Gastrocnemius medialis (tissue), 4 donors: ENCODE results near the gene NBPF15.
"Not testable (repeated sequence)": the region's sequence is repeated elsewhere in the genome, so short reads cannot be mapped to it uniquely, and the experiment has no call there.

Source experiments
- CTCF ChIP-seq, 5 experiments: fragments of 450-650 bp in 3 of 5; fragments of 200-600 bp in 2 of 5; sonication (generic) in 2 of 5; IDR thresholded peaks in 4 of 5; conservative IDR thresholded peaks in 1 of 5; 1 replicate in 4 of 5; 2 replicates in 1 of 5; pipeline ENCODE4 v1.5.1; 2016 to 2019; ENCODE audit warnings: antibody characterized with exemption in 5 of 5, mild to moderate bottlenecking in 3 of 5, moderate library complexity in 3 of 5
- POLR2A ChIP-seq, 2 donors: fragments of 450-650 bp; IDR thresholded peaks; one replicate each; pipeline ENCODE4 v1.6.1; 2017; ENCODE audit warnings: antibody characterized with exemption in 2 of 2, mild to moderate bottlenecking in 2 of 2, moderate library complexity in 2 of 2

DNA sequence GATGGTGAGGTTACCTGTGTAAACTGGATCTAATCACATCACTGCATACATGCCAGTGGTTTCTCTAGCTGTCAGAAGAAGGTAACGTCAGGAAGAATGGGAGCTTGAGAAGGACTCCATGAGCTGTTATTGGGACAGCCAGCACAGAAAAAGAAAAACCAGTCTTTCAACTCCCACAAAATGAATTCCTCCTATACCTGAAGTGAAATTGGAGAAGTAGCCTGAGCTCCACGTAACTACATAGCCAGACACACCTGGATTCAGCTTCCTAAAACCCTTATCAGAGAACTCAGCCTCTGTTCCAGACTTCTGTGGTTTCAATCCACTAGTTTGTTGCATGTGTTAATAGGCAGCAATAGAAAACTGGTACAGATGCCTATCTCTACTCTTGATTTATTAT lies 25.5 kb upstream of the NBPF15 start:
- not testable (repeated sequence) for TF ChIP-seq CTCF (IDR thresholded peaks at IDR 0.05 in 4 of 5, conservative IDR thresholded peaks at IDR 0.05 in 1 of 5); POLR2A (IDR thresholded peaks at IDR 0.05)
